Measurements from ENCODE around the gene TFDP1.
"Not testable (repeated sequence)": the region's sequence is repeated elsewhere in the genome, so short reads cannot be mapped to it uniquely, and the experiment has no call there.

Gene TFDP1

GRCh38 chr13:113561417-113562084 is 23.0 kb upstream of the TFDP1 start:
- no peak overlapping the region for H3K4me3 ChIP-seq (replicated peaks in 1 of 2; ENCODE audit: low read depth in 2 of 2, low read length in 2 of 2)
- DNase-seq (ENCODE audit: low read depth in 2 of 2), result no peak
- TF ChIP-seq CTCF (IDR thresholded peaks at IDR 0.05; ENCODE audit: low read depth, low read length), result no peak

GRCh38 chr13:113562085-113562749 is 22.3 kb upstream of the TFDP1 start:
- peak; percentile 90 for TF ChIP-seq CTCF (IDR thresholded peaks at IDR 0.05; ENCODE audit: low read depth, low read length)
- H3K4me3 ChIP-seq (replicated peaks in 1 of 2; ENCODE audit: low read depth in 2 of 2, low read length in 2 of 2), result no peak overlapping the region
- DNase-seq (ENCODE audit: low read depth in 2 of 2), result peak; percentile 71 to 82

GRCh38 chr13:113562844-113563243 is 21.7 kb upstream of the TFDP1 start:
- H3K4me3 ChIP-seq (replicated peaks in 1 of 2; ENCODE audit: low read depth in 2 of 2, low read length in 2 of 2), result no peak overlapping the region

GRCh38 chr13:113563511-113563910 is 21.0 kb upstream of the TFDP1 start:
- H3K4me3 ChIP-seq (replicated peaks in 1 of 2; ENCODE audit: low read depth in 2 of 2, low read length in 2 of 2); DNase-seq (ENCODE audit: low read depth in 2 of 2): not testable (repeated sequence)

More at GRCh38 chr13:113562844-113563243, 21.7 kb upstream of the TFDP1 start:
- no peak for DNase-seq (ENCODE audit: low read depth in 2 of 2)
- no peak for TF ChIP-seq CTCF (IDR thresholded peaks at IDR 0.05; ENCODE audit: low read depth, low read length)

- DNase-seq (ENCODE audit: low read depth in 2 of 2), result no peak
- no peak for TF ChIP-seq CTCF (IDR thresholded peaks at IDR 0.05; ENCODE audit: low read depth, low read length)
- no peak overlapping the region for H3K4me3 ChIP-seq (replicated peaks in 1 of 2; ENCODE audit: low read depth in 2 of 2, low read length in 2 of 2)
These were observed 20.1 kb upstream of the TFDP1 start for GRCh38 chr13:113564331-113565023.

GRCh38 chr13:113565526-113566226 is 18.9 kb upstream of the TFDP1 start:
- no peak for DNase-seq (ENCODE audit: low read depth in 2 of 2)
- H3K4me3 ChIP-seq (replicated peaks in 1 of 2; ENCODE audit: low read depth in 2 of 2, low read length in 2 of 2), result no peak overlapping the region
- TF ChIP-seq CTCF (IDR thresholded peaks at IDR 0.05; ENCODE audit: low read depth, low read length), result no peak

- DNase-seq (ENCODE audit: low read depth in 2 of 2), result no peak
- no peak overlapping the region for H3K4me3 ChIP-seq (replicated peaks in 1 of 2; ENCODE audit: low read depth in 2 of 2, low read length in 2 of 2)
- TF ChIP-seq CTCF (IDR thresholded peaks at IDR 0.05; ENCODE audit: low read depth, low read length), result no peak
These were observed 18.4 kb upstream of the TFDP1 start for GRCh38 chr13:113566227-113566561.
